ENCODE results near the gene NR2E1.

The NR2E1 gene

DNA sequence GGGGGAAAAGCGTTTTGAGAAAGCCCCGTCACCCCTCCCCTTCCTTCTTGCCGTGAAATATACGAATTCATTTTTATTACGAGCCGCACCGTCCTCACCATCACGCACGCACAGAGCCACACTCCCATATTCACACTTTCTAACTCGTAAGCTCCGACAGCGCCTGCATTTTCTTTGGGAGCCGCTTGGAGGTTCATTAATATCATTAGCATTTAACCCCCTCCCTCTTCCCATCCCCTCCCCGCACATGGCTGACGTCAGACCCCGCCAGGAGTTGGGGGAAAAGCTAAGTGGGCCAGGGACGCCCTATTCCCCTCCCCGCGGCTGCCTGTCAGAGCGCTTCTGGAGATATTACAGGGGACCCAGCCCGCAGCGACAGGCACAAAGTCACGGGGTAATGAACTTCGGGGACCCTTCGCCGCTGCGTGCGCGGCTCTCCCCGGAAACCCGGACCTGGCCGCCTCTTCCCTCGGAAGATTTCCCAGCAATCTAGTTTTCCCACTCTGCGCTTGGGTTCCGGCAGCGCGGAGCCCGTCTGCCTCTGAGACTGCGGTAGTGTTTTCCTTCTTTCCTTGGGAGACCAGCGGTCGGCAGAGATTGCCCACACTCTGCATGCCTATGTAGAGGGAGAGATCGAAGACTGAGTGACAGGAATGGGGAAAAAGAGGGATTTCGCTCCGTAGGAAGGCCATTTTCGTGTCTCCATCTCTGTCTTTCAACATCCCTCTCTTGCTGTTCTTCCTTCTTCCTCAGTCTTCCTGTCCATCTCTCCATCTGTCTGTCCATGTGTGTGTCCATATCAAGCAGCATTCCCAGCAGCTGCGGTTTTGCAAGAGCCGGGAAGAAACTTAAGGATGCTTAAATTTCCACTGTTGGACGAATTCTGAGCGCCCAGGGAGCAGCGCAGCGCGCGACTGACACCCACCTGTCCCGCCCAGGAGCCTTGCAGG is at the start of gene NR2E1:
Gene NR2E1, plus strand, starts transcription at position 309 of the 950 bp plus-strand sequence. CDS start 744 bp downstream, outside the sequence.
- DNase-seq (ENCODE audit: low spot score): no peak

- no peak for DNase-seq (ENCODE audit: low spot score)
Observed at GRCh38 chr6:108116546-108117426, 49.0 kb upstream of the NR2E1 start.

- no peak for DNase-seq (ENCODE audit: low spot score)
Observed at GRCh38 chr6:108117427-108118358, 48.1 kb upstream of the NR2E1 start.

- DNase-seq (ENCODE audit: low spot score): no peak
Observed at GRCh38 chr6:108118359-108118724, 47.5 kb upstream of the NR2E1 start.

DNA sequence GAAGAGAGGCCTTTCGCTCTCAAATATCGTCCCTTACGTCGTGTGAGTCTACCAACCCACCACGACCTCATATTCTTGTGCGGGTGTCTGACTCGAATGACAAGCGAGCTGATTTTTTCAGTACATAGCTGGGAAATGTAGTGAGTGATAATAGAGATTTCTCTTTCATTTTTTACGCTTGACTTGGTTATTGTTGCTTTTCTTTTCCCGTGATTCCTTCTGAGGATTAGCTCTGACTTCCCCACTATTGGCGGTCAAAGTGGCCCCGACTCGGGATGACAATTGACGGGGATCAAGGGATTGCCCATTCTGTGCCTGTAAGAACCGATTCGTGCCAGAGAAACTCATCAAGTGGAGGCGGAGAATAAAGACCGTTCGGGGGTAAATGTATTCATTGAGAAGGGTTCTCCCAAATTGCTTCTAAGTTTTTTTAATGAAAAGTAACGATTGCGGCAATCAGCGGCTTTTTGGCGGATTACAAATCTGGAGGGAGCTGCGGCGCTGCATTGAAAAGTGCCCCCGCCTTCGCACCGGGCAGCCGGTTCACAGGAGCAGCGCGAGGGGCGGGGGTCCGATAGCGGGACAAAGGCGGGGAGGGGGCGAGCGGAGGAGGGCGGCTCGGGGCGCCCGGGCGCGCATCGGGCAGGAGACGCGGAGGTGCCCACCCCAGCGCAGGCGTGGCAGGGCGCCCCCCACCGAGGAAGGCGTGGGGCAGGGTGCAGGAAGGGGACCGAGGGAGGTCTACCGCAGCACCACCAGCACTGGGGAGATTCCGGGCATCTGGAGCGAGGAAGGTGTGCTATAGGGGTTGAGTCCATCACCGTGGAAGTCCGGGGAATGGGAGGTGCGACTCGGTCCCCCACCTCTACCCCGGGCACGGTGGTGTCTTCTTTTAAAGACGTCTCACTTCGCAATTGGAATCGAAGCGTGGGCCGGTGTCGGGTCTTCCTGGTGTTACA is 46.7 kb upstream of the NR2E1 start:
- DNase-seq (ENCODE audit: low spot score): no peak

GRCh38 chr6:108119769-108120141 is 46.1 kb upstream of the NR2E1 start:
- DNase-seq (ENCODE audit: low spot score): no peak

- no peak for DNase-seq (ENCODE audit: low spot score)
Observed at GRCh38 chr6:108120311-108120710, 45.5 kb upstream of the NR2E1 start.

- no peak for DNase-seq (ENCODE audit: low spot score)
Observed at GRCh38 chr6:108121612-108122011, 44.2 kb upstream of the NR2E1 start.

GRCh38 chr6:108123481-108123929 is 42.3 kb upstream of the NR2E1 start:
- no peak for DNase-seq (ENCODE audit: low spot score)

DNA sequence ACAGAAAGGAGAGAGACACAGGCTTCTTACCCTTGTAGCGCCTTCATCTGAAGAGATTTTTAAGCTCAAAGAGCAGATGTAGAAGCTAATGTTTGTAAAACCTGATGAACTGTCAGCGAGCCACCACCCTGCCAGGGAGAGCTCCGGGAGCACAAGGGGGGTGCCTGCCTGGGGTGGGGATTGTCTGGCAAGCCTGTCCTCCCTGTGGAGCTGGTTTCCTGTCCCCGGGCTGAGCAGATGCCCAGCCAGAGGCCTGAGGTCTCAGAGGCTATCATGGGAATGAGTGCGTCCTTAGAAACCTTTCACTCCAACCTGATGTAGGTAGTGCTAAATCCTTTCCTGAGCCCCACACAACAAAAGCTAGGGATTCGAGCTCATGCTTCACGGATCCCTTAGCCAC is 41.9 kb upstream of the NR2E1 start:
- no peak for DNase-seq (ENCODE audit: low spot score)

DNA sequence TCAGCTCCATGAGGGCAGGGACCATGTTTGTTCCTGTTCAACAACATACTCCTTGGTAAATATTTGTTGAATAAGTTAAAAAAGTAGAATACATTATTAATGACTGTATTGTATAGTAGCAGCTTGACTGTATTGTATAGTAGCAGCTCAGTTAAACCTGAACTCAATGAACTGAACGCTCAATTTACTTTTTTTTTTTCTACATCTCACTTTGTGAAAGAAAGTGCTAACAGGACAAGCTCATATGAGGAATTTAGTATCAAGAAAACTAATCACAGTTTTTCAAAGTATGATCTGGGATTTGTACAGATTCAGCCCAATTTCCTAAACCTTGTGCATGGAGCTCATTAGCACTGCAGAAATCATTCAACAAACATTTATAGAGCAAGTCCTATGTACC is 38.8 kb upstream of the NR2E1 start:
- no peak for DNase-seq (ENCODE audit: low spot score)

DNA sequence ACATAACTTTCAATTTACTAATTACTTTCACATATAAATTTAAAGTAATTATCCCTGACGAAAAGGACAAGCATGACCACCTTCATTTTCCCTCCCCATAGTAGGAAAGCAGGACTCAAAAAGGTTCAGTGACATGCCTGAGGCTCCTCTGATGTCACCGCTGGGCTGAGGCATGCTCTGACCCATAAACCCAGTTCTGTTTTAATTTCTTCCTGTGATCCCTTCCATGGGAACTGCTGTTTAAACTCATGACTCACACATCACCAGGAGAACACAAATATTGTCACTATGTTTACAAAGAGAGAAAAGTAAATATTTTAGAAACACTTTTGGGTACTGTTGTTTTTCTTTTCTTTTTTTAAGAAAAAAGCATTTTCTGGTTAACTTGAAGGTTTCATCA is 38.0 kb upstream of the NR2E1 start:
- no peak for DNase-seq (ENCODE audit: low spot score)

DNA sequence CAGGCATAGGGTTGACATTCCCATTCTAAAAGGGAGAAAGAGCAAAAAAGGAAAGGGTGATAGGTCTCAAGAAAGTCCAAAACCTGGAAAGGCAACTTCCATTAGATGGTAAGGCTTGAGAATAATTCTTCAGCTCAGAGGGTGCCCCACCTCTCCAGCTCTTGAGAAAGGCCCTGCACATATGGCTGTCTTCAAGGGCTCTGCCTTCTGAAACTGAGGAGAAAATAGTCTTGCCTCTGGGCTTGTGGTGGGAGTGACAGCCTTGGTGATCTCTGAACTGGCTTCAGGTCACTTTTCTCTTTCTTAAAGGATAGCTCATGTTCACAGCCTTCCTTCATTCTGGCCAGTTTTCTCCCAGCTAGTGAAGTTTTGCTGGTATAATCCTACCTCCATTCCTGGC is 35.6 kb upstream of the NR2E1 start:
- no peak for DNase-seq (ENCODE audit: low spot score)

GRCh38 chr6:108132863-108133262 is 33.0 kb upstream of the NR2E1 start:
- DNase-seq (ENCODE audit: low spot score): no peak

GRCh38 chr6:108133594-108134179 is 32.1 kb upstream of the NR2E1 start:
- no peak for DNase-seq (ENCODE audit: low spot score)

GRCh38 chr6:108134213-108134970 is 31.4 kb upstream of the NR2E1 start:
- no peak for DNase-seq (ENCODE audit: low spot score)

DNA sequence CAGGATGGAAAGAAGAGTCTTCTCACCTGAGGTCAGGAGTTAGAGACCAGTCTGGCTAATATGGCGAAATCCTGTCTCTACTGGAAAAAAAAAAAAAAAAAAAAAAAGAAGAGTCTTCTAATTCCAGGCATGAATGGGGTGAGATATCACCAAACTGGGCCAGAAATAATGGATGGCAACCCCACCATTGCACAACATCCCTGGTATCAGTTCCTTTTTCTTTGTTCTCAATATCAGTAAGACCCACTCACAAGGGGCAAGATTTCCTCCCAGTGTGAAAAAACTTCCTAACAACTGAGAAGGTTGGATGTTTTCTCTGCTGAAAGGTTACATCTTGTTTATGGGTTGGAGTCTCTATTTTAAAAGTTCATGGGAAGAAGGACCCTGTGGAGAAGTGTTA is 23.6 kb upstream of the NR2E1 start:
- peak; percentile 54 for DNase-seq (ENCODE audit: low spot score)

DNA sequence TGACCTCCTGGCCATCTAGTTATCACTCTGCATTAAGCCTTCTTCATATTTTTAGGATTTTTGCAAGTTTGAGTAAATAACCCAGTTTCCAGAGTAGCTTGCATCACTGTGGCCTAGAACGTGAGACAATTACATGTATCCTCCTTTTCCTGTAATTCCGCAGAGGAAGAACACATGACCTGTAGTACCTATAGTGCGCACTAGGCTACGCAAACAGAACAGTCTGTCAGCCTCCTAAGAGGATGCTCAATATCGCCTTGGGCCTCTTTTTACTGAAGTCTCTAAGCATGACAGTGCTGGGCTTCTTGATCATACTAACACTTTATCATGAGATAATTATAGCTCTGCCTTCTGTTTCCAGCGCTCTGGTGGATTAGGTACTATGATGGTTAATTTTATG is 20.2 kb upstream of the NR2E1 start:
- DNase-seq (ENCODE audit: low spot score): no peak

GRCh38 chr6:108152446-108152845 is 13.4 kb upstream of the NR2E1 start:
- no peak for DNase-seq (ENCODE audit: low spot score)

Data from pons (tissue), 1 donor.